DOHH2 (cell line): ENCODE data around the gene GFI1.
"Not testable (repeated sequence)": the region's sequence is repeated elsewhere in the genome, so short reads cannot be mapped to it uniquely, and the experiment has no call there.

ENCODE experiments used
- H3F3A ChIP-seq: fragments of 200-600 bp; sonication (generic), shearing (Covaris generic); 2 replicates; pipeline ENCODE4 v1.6.0; 2016; ENCODE audit warnings: antibody characterized with exemption, mild to moderate bottlenecking; ENCODE audit not compliant: control insufficient read depth, insufficient read depth
- H3K27ac ChIP-seq: fragments of 200-600 bp; sonication (generic); 2 replicates; pipeline ENCODE4 v1.5.1; 2014; ENCODE audit warnings: low read depth, mild to moderate bottlenecking, low read length, moderate library complexity
- H3K27me3 ChIP-seq: fragments of 200-600 bp; sonication (generic); 2 replicates; pipeline ENCODE4 v1.6.1; 2014; ENCODE audit warnings: mild to moderate bottlenecking, low read length, mixed read lengths; ENCODE audit not compliant: control insufficient read depth
- H3K36me3 ChIP-seq: fragments of 200-600 bp; sonication (generic); 2 replicates; pipeline ENCODE4 v1.6.1; 2014; ENCODE audit warnings: mild to moderate bottlenecking, low read length, moderate library complexity, mixed read lengths; ENCODE audit not compliant: control insufficient read depth
- H3K4me1 ChIP-seq: fragments of 200-600 bp; sonication (generic); 2 replicates; pipeline ENCODE4 v1.6.1; 2014; ENCODE audit warnings: mild to moderate bottlenecking, low read length, mixed read lengths; ENCODE audit not compliant: control insufficient read depth
- H3K4me2 ChIP-seq: fragments of 200-600 bp; sonication (generic); 2 replicates; pipeline ENCODE4 v1.6.0; 2014; ENCODE audit warnings: mild to moderate bottlenecking, low read length, moderate library complexity
- H3K4me3 ChIP-seq: fragments of 200-600 bp; sonication (generic); 2 replicates; pipeline ENCODE4 v1.5.1; 2014; ENCODE audit warnings: mild to moderate bottlenecking, low read length, mixed read lengths
- H3K79me2 ChIP-seq: fragments of 200-600 bp; sonication (generic); 2 replicates; pipeline ENCODE4 v1.6.1; 2014; ENCODE audit warnings: mild to moderate bottlenecking, low read length, mixed read lengths; ENCODE audit not compliant: control insufficient read depth
- H3K9me2 ChIP-seq: fragments of 200-600 bp; sonication (generic); replicated peaks from 2 replicates; pipeline ENCODE4 v1.6.1; 2014; ENCODE audit warnings: mild to moderate bottlenecking, low read length, mixed read lengths; ENCODE audit not compliant: control insufficient read depth
- H3K9me3 ChIP-seq: fragments of 200-600 bp; sonication (generic); 2 replicates; pipeline ENCODE4 v1.6.1; 2014; ENCODE audit warnings: antibody characterized with exemption, low read length, mixed read lengths; ENCODE audit not compliant: control insufficient read depth, insufficient read depth
- H4K20me1 ChIP-seq: fragments of 200-600 bp; sonication (generic); 2 replicates; pipeline ENCODE4 v1.6.0; 2014; ENCODE audit warnings: low read depth, mild to moderate bottlenecking, antibody characterized with exemption, low read length, moderate library complexity; ENCODE audit not compliant: control insufficient read depth, insufficient read depth
- EZH2phosphoT487 ChIP-seq: fragments of 200-600 bp; sonication (generic); IDR thresholded peaks from 2 replicates; pipeline ENCODE4 v1.6.1; 2017; ENCODE audit warnings: borderline replicate concordance, mild to moderate bottlenecking, antibody characterized with exemption, low read length, moderate library complexity, mixed read lengths
- TF ChIP-seq, protein P1 (sequence below): fragments of 200-600 bp; sonication (generic); IDR thresholded peaks from one replicate; pipeline ENCODE4 v1.5.1; 2014; ENCODE audit warnings: antibody characterized with exemption, mild to moderate bottlenecking, low read depth, low read length; ENCODE audit not compliant: poor library complexity, severe bottlenecking

The GFI1 gene

DNA sequence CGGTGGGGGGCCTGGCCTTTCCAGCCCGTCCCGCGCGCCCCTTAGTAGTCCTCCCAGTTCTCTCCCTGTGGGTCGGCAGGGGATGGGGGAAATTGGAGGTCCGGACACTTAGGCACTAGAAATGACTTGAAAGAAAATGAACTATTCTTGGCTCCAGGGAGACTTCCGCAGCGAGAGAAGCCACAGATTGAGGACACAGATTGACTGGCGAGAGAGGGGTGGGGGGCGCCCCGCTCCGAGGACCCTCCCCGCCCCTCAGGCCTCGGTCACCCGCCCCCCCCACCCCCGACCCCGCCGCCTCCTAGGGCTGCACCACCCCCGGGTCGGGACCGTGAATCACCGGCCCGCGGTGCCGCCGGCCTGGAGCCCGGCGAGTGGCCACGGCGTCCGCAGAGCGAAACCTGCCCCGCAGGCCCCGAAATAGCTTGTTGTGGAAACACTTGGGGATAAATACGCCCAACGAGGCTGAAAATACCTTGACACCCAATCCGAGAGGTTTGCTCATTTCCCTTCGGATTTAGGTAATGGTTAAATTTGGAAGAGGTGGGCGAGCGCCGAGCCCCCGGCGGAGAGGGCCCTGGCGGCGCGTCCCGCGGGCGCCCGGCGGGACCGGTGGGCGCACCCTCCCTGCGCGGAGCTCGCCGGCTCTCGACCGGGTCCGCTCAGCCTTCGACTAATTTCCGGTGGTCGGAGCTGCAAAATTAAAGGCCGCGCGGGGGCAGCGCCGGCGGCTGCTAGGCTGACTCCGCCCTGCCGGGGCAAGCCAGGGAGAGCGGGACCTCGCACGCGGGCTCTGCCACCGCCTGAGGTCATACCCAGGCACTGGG, at the start of gene GFI1:
Gene GFI1 (minus strand): TSS at position 675 of the 827 bp plus-strand sequence. CDS start 3,438 bp downstream, outside the sequence.
- Histone ChIP-seq H3K27me3 (peaks cover 70% of the 10 kb centered on the region), H3K4me1 (peaks cover 40% of the 10 kb centered on the region), H3K9me2 (no peaks in the 10 kb centered on the region), H3K4me2 (peak within 1 kb of the TSS; percentile 100), H3K36me3 (no peaks in the 10 kb centered on the region), H3F3A (0 out of 2 replicates have a peak, but pooled peaks cover 9% of the 10 kb centered on the region), H3K79me2 (no peaks in the 10 kb centered on the region), H4K20me1 (no peaks in the 10 kb centered on the region), H3K9me3 (no peaks in the 10 kb centered on the region), H3K4me3 (peak within 1 kb of the TSS; percentile 84), H3K27ac (no peak within 1 kb of the TSS)
- TF ChIP-seq, protein P1, sequence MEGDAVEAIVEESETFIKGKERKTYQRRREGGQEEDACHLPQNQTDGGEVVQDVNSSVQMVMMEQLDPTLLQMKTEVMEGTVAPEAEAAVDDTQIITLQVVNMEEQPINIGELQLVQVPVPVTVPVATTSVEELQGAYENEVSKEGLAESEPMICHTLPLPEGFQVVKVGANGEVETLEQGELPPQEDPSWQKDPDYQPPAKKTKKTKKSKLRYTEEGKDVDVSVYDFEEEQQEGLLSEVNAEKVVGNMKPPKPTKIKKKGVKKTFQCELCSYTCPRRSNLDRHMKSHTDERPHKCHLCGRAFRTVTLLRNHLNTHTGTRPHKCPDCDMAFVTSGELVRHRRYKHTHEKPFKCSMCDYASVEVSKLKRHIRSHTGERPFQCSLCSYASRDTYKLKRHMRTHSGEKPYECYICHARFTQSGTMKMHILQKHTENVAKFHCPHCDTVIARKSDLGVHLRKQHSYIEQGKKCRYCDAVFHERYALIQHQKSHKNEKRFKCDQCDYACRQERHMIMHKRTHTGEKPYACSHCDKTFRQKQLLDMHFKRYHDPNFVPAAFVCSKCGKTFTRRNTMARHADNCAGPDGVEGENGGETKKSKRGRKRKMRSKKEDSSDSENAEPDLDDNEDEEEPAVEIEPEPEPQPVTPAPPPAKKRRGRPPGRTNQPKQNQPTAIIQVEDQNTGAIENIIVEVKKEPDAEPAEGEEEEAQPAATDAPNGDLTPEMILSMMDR: peak; percentile 9
- peak; percentile 60; the same call in 1 of the 2 replicates for TF ChIP-seq EZH2phosphoT487

DNA sequence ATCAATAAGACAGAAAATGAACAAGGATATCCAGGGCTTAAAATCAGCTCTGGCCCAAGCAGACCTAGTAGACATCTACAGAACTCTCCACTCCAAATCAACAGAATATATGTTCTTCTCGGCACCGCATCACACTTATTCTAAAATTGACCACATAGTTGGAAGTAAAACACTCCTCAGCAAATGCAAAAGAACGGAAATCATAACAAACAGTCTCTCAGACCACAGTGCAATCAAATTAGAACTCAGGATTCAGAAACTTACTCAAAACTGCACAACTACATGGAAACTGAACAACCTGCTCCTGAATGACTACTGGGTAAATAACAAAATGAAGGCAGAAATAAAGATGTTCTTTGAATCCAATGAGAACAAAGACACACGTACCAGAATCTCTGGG, 45.6 kb upstream of the GFI1 start:
- H3K79me2 ChIP-seq, H3K4me1 ChIP-seq, H3K9me3 ChIP-seq, H3F3A ChIP-seq, H3K27me3 ChIP-seq, H3K9me2 ChIP-seq, H4K20me1 ChIP-seq, H3K4me3 ChIP-seq, H3K4me2 ChIP-seq, H3K36me3 ChIP-seq, H3K27ac ChIP-seq: not testable (repeated sequence)

DNA sequence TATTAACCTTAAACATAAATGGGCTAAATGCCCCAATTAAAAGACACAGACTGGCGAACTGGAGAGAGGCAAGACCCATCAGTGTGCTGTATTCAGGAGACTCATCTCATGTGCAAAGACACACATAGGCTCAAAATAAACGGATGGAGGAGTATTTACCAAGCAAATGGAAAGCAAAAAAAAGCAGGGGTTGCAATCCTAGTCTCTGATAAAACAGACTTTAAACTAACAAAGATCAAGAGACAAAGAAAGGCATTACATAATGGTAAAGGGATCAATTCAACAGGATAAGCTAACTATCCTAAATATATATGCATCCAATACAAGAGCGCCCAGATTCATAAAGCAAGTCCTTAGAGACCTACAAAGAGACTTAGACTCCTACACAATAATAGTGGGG, 45.2 kb upstream of the GFI1 start:
- not testable (repeated sequence) for H3K4me1 ChIP-seq, H3K27me3 ChIP-seq, H3K79me2 ChIP-seq, H3K27ac ChIP-seq, H3K9me3 ChIP-seq, H3K36me3 ChIP-seq, H3K4me2 ChIP-seq, H3F3A ChIP-seq, H3K4me3 ChIP-seq, H4K20me1 ChIP-seq, H3K9me2 ChIP-seq

DNA sequence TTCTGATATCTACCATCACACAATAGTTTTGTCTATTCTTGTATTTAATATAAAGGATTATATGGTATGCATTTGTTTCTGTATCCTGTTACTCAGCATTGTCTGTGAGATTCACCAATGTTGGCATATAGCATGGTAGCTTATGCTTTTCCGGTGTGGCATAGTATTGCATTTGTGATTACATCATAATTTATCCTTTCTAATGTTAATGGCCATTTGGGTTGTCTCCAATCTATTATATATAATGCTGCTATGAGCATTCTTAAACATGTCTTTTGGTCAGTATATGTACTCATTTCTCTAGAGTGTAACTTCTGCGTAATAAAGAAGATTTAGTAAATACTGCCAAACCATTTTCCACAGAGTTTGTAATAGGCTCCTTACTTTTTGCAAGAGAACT, 40.9 kb upstream of the GFI1 start:
- Histone ChIP-seq H4K20me1 (no peaks in the 10 kb centered on the region), H3K27ac (no peak overlapping the region), H3K9me3 (no peaks in the 10 kb centered on the region), H3K9me2 (no peaks in the 10 kb centered on the region), H3K4me1 (no peaks in the 10 kb centered on the region), H3K27me3 (no peaks in the 10 kb centered on the region), H3K36me3 (no peaks in the 10 kb centered on the region), H3K4me2 (no peak overlapping the region), H3K79me2 (no peaks in the 10 kb centered on the region), H3K4me3 (no peak overlapping the region), H3F3A (no peaks in the 10 kb centered on the region)
- TF ChIP-seq, protein P1: no peak
- TF ChIP-seq EZH2phosphoT487: no peak

DNA sequence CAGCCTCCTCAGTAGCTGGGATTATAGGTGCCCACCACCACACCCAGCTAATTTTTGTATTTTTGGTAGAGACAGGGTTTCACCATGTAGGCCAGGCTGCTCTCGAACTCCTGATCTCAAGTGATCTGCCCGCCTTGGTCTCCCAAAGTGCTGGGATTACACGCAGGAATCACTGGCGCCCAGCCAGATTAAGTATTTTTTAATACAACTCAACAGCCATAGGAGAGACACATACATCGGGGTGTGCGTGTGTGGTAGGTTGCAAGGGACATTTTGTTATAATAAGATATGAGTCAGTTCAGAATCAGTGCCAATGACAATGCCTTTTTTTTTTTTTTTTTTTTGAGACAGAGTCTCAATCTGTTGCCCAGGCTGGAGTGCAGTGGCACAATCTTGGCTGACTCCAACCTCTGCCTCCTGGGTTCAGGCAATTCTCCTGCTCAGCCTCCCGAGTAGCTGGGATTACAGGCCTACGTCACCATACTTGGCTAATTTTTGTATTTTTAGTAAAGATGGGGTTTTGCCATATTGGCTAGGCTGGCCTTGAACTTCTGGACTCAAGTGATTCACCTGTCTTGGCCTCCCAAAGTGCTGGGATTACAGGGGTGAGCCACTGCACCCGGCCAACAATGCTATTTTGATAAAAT, 38.3 kb upstream of the GFI1 start:
- H4K20me1 ChIP-seq, H3K27ac ChIP-seq, H3K9me3 ChIP-seq, H3K4me3 ChIP-seq, H3F3A ChIP-seq, H3K79me2 ChIP-seq, H3K4me2 ChIP-seq, H3K27me3 ChIP-seq, H3K9me2 ChIP-seq, H3K4me1 ChIP-seq, H3K36me3 ChIP-seq: not testable (repeated sequence)
